A549 (cell line): ENCODE data around the gene PHF21A. TPM values are rescaled to one million over a fixed set of nuclear protein-coding genes. Genes with fewer than 3 reads are reported as not detected.

Experiments used
- ATAC-seq, 2 experiments: fragments of 200-7000 bp in 1 of 2; fragments of >200 bp in 1 of 2; cut with Nextera tagmentation in 1 of 2; cut with Tn5 transposase in 1 of 2; 3 replicates each; pipeline versions ENCODE4 v1.8.0 to v1.9.1; 2018 to 2020; ENCODE audit warnings: mild to moderate bottlenecking in 1 of 2, moderate library complexity in 1 of 2
- CTCF ChIA-PET: fragments of 300-600 bp; sonication (Branson Sonifier 250); formaldehyde crosslinking; extraction: SDS; loops from one replicate; lab custom pipeline; 2021; ENCODE audit warnings: antibody characterized with exemption, inconsistent platforms; lab: Yijun Ruan, JAX
- POLR2A ChIA-PET: fragments of 350-600 bp; formaldehyde crosslinking; extraction: SDS; loops from one replicate; lab custom pipeline; 2021; ENCODE audit warnings: antibody characterized with exemption, inconsistent platforms; lab: Yijun Ruan, JAX
- DNase-seq, 2 experiments: peaks; one replicate each; pipeline versions ENCODE4 v3.0.0 to v3.0.0-alpha.2; 2011 to 2016; ENCODE audit warnings: low read depth in 1 of 2, low spot score in 1 of 2
- FAIRE-seq: peaks from 2 replicates; lab custom pipeline; 2011; peaks lifted over from hg19 to GRCh38; lab: Jason Lieb, UNC
- H3K27ac ChIP-seq, 2 experiments: fragments of >200 bp; sonication (Bioruptor Twin); formaldehyde crosslinking; 3 replicates each; pipeline ENCODE4 v1.5.1; 2016 to 2017
- H3K4me1 ChIP-seq: fragments of >200 bp; sonication (Bioruptor Twin); formaldehyde crosslinking; 3 replicates; pipeline ENCODE4 v1.6.1; 2016
- H3K4me2 ChIP-seq: fragments of >200 bp; sonication (Bioruptor Twin); formaldehyde crosslinking; 3 replicates; pipeline ENCODE4 v1.6.1; 2016
- H3K4me3 ChIP-seq: fragments of >200 bp; sonication (Bioruptor Twin); formaldehyde crosslinking; 3 replicates; pipeline ENCODE4 v1.5.1; 2016
- H3K9me3 ChIP-seq: fragments of >200 bp; sonication (Bioruptor Twin); formaldehyde crosslinking; 3 replicates; pipeline ENCODE4 v1.6.1; 2016
- ATOH8 ChIP-seq: fragments of 250-450 bp; sonication (Bioruptor Pico); IDR thresholded peaks from 2 replicates; pipeline ENCODE4 v1.5.0; 2020; ENCODE audit warnings: low read depth, mild to moderate bottlenecking, moderate library complexity
- BCL3 ChIP-seq: fragments of >200 bp; sonication (Bioruptor Twin); formaldehyde crosslinking; IDR thresholded peaks from 3 replicates; pipeline ENCODE4 v1.6.1; 2016
- CBX8 ChIP-seq: fragments of 200-600 bp; sonication (generic); IDR thresholded peaks from 2 replicates; pipeline ENCODE4 v1.6.1; 2016
- EHF ChIP-seq: fragments of 250-450 bp; sonication (Bioruptor Pico); IDR thresholded peaks from 2 replicates; pipeline ENCODE4 v1.5.0; 2020; ENCODE audit warnings: mild to moderate bottlenecking
- ELK1 ChIP-seq: fragments of 150-350 bp; IDR thresholded peaks from 2 replicates; pipeline ENCODE4 v1.6.1; 2014; ENCODE audit warnings: low read depth, mild to moderate bottlenecking, low read length
- ESRRA ChIP-seq: fragments of 150-350 bp; IDR thresholded peaks from 2 replicates; pipeline ENCODE4 v1.6.1; 2014; ENCODE audit warnings: mild to moderate bottlenecking, low read length, borderline replicate concordance
- FOXS1 ChIP-seq: fragments of 250-450 bp; sonication (Bioruptor Pico); IDR thresholded peaks from 2 replicates; pipeline ENCODE4 v1.5.0; 2020; ENCODE audit warnings: mild to moderate bottlenecking, moderate library complexity
- GATA3 ChIP-seq: IDR thresholded peaks from 2 replicates; pipeline ENCODE4 v1.6.1; 2012; ENCODE audit warnings: borderline replicate concordance
- HDAC2 ChIP-seq: fragments of 200-600 bp; sonication (generic); IDR thresholded peaks from 2 replicates; pipeline ENCODE4 v1.6.1; 2016
- JUN ChIP-seq, 2 experiments: fragments of >200 bp; sonication (Bioruptor Twin); formaldehyde crosslinking; IDR thresholded peaks; 2 replicates in 1 of 2; 3 replicates in 1 of 2; pipeline ENCODE4 v1.6.1; 2016 to 2017
- KDM1A ChIP-seq: fragments of 200-600 bp; sonication (generic); IDR thresholded peaks from 2 replicates; pipeline ENCODE4 v1.6.1; 2016; ENCODE audit warnings: low read depth, mild to moderate bottlenecking
- MAX ChIP-seq: IDR thresholded peaks from 2 replicates; pipeline ENCODE4 v1.6.1; 2012
- MYC ChIP-seq: IDR thresholded peaks from 2 replicates; pipeline ENCODE4 v1.6.1; 2012; ENCODE audit warnings: mild to moderate bottlenecking, inconsistent platforms, low read length, improper control_type of control experiment, borderline replicate concordance
- NFE2L2 ChIP-seq: fragments of 150-350 bp; conservative IDR thresholded peaks from 2 replicates; pipeline ENCODE4 v1.6.1; 2014; ENCODE audit warnings: low read length
- PHF8 ChIP-seq: fragments of 200-600 bp; sonication (generic); IDR thresholded peaks from 2 replicates; pipeline ENCODE4 v1.6.1; 2016; ENCODE audit warnings: low read depth, mild to moderate bottlenecking, antibody characterized with exemption, moderate library complexity, borderline replicate concordance
- POLR2AphosphoS2 ChIP-seq: conservative IDR thresholded peaks from 2 replicates; pipeline ENCODE4 v1.6.1; 2012; ENCODE audit warnings: low read length, improper control_type of control experiment, inconsistent platforms
- RAD21 ChIP-seq, 2 experiments: fragments of >200 bp in 1 of 2; sonication (Bioruptor Twin) in 1 of 2; formaldehyde crosslinking in 1 of 2; IDR thresholded peaks in 1 of 2; conservative IDR thresholded peaks in 1 of 2; 2 replicates in 1 of 2; 3 replicates in 1 of 2; pipeline ENCODE4 v1.6.1; 2012 to 2018; ENCODE audit warnings: inconsistent platforms in 1 of 2
- REST ChIP-seq: fragments of 200-600 bp; sonication (generic); IDR thresholded peaks from 2 replicates; pipeline ENCODE4 v1.6.1; 2016; ENCODE audit warnings: antibody characterized with exemption, mild to moderate bottlenecking, moderate library complexity
- RFX5 ChIP-seq: fragments of 450-650 bp; IDR thresholded peaks from 2 replicates; pipeline ENCODE4 v1.7.1; 2014; ENCODE audit warnings: antibody characterized with exemption, mild to moderate bottlenecking, moderate library complexity
- TFCP2L1 ChIP-seq: fragments of 250-450 bp; sonication (Bioruptor Pico); IDR thresholded peaks from 2 replicates; pipeline ENCODE4 v1.5.0; 2021; ENCODE audit warnings: mild to moderate bottlenecking
- TP53 ChIP-seq: fragments of 250-450 bp; sonication (Bioruptor Pico); IDR thresholded peaks from 2 replicates; pipeline ENCODE4 v1.5.0; 2021; ENCODE audit warnings: mild to moderate bottlenecking, moderate library complexity
- ZNF302 ChIP-seq: fragments of 250-450 bp; sonication (Bioruptor Pico); IDR thresholded peaks from 2 replicates; pipeline ENCODE4 v1.9.0; 2021; ENCODE audit warnings: inconsistent platforms, mild to moderate bottlenecking, moderate library complexity
- ZSCAN20 ChIP-seq: fragments of 250-450 bp; sonication (Bioruptor Pico); IDR thresholded peaks from 2 replicates; pipeline ENCODE4 v1.8.0; 2022; ENCODE audit warnings: mild to moderate bottlenecking, moderate library complexity
- WGBS: methylation state at CpG from one replicate; pipeline ENCODE4 v1.1.6; 2017; ENCODE audit errors: missing lambda C conversion rate; 5-methylcytosine and 5-hydroxymethylcytosine counted together
- polyA plus RNA-seq, 4 experiments: library from polyadenylated mRNA; depleted of rRNA in 3 of 4; stranded (reverse); fragments of >200 nt; fragmentation: RNase III in 1 of 4; extraction: RNeasy Plus Mini Kit Qiagen cat#74134 plus additional on column Dnase treatment in 1 of 4; gene quantifications; 2 replicates in 3 of 4; 3 replicates in 1 of 4; pipeline ENCODE4 v1.2.3, GENCODE V29; 2011 to 2017

The PHF21A gene
- polyA plus RNA-seq, 2 of the 4 experiments (the other 2 are of a cell fraction), result 20.0 to 31.9 TPM

GRCh38 chr11:46121301-46121723 is at the start of gene PHF21A (continued):
- peak; percentile 18; the same call in 1 of the 2 replicates for TF ChIP-seq GATA3
- no peak for TF ChIP-seq HDAC2
- TF ChIP-seq ELK1, result no peak
- TF ChIP-seq BCL3, result no peak; the same call in 2 of the 3 replicates

- H3K4me1 ChIP-seq, result no peaks in the 10 kb centered on the region
- ATAC-seq, result no peak
- no peak overlapping the region for H3K27ac ChIP-seq
- no peak for FAIRE-seq
- DNase-seq, result no peak
- ChIA-PET POLR2A (no interaction called here), CTCF (no interaction called here)
- TF ChIP-seq GATA3, result no peak
- TF ChIP-seq NFE2L2, result no peak
- no peak for TF ChIP-seq PHF8
- no peak for TF ChIP-seq TP53
- no peak overlapping the region for H3K4me2 ChIP-seq
- H3K4me3 ChIP-seq, result no peak overlapping the region
- H3K9me3 ChIP-seq, result no peaks in the 10 kb centered on the region
Observed at GRCh38 chr11:46170797-46171196, 49.5 kb upstream of the PHF21A start.

- TF ChIP-seq ESRRA (no peak), REST (no peak), MYC (no peak), FOXS1 (CRISPR knock-in tag) (no peak), TFCP2L1 (CRISPR knock-in tag) (no peak), CBX8 (no peak), POLR2AphosphoS2 (no peak), ATOH8 (CRISPR knock-in tag) (no peak), JUN (IDR thresholded peaks at IDR 0.05) (no peak), RAD21 (conservative IDR thresholded peaks at IDR 0.05 in 1 of 2, IDR thresholded peaks at IDR 0.05 in 1 of 2) (no peak), ELK1 (no peak), EHF (CRISPR knock-in tag) (no peak), MAX (no peak), KDM1A (no peak), ZSCAN20 (no peak), ZNF302 (CRISPR knock-in tag) (no peak), RFX5 (no peak)
- no peak overlapping the region for H3K4me2 ChIP-seq
- H3K9me3 ChIP-seq, result no peaks in the 10 kb centered on the region
- ATAC-seq (no peak), DNase-seq (no peak), FAIRE-seq (no peak)
- H3K4me3 ChIP-seq, result no peak overlapping the region
- H3K27ac ChIP-seq, result no peak overlapping the region
- ChIA-PET CTCF (interaction anchor here (1.0 kb wide), 1 partner anchor 35 kb away, joined by 3 read pairs; no protein-coding TSS in a partner anchor), POLR2A (no interaction called here)
- no peaks in the 10 kb centered on the region for H3K4me1 ChIP-seq
- 65% methylated on average over 5 of the region's 5 CpGs for WGBS
Observed at GRCh38 chr11:46162700-46163099, 41.4 kb upstream of the PHF21A start.
